ENCODE results near the gene TNFRSF18.

TNFRSF18 gene

GRCh38 chr1:1203561-1204424 lies 2.6 kb downstream of the TNFRSF18 start:
- Histone ChIP-seq H3K4me3 (ENCODE audit: low read length, poor library complexity, severe bottlenecking) (no peak overlapping the region), H3K27me3 (ENCODE audit: insufficient read depth, low read length, poor library complexity, severe bottlenecking) (no peaks in the 10 kb centered on the region), H2AFZ (ENCODE audit: low read length) (no peak overlapping the region), H3K4me1 (ENCODE audit: insufficient read depth, low read length, poor library complexity, severe bottlenecking) (peaks cover 31% of the 10 kb centered on the region), H3K79me2 (ENCODE audit: insufficient read depth, low read length) (no peaks in the 10 kb centered on the region), H4K20me1 (ENCODE audit: insufficient read depth, low read length, poor library complexity, severe bottlenecking) (no peaks in the 10 kb centered on the region), H3K9ac (ENCODE audit: low read depth, low read length, poor library complexity, severe bottlenecking) (no peak overlapping the region), H3K9me2 (replicated peaks; ENCODE audit: low read depth, low read length) (no peaks in the 10 kb centered on the region), H3F3A (ENCODE audit: low read depth) (no peaks in the 10 kb centered on the region), H3K9me3 (ENCODE audit: insufficient read depth, low read depth, low read length) (no peaks in the 10 kb centered on the region), H3K36me3 (ENCODE audit: insufficient read depth, low read length) (no peaks in the 10 kb centered on the region), H3K4me2 (ENCODE audit: low read depth, low read length, poor library complexity, severe bottlenecking) (no peak overlapping the region)
- TF ChIP-seq, protein P1, sequence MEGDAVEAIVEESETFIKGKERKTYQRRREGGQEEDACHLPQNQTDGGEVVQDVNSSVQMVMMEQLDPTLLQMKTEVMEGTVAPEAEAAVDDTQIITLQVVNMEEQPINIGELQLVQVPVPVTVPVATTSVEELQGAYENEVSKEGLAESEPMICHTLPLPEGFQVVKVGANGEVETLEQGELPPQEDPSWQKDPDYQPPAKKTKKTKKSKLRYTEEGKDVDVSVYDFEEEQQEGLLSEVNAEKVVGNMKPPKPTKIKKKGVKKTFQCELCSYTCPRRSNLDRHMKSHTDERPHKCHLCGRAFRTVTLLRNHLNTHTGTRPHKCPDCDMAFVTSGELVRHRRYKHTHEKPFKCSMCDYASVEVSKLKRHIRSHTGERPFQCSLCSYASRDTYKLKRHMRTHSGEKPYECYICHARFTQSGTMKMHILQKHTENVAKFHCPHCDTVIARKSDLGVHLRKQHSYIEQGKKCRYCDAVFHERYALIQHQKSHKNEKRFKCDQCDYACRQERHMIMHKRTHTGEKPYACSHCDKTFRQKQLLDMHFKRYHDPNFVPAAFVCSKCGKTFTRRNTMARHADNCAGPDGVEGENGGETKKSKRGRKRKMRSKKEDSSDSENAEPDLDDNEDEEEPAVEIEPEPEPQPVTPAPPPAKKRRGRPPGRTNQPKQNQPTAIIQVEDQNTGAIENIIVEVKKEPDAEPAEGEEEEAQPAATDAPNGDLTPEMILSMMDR (conservative IDR thresholded peaks at IDR 0.05; ENCODE audit: low read length) = no peak
- no peak for TF ChIP-seq EZH2phosphoT487 (IDR thresholded peaks at IDR 0.05; ENCODE audit: borderline replicate concordance)

- Histone ChIP-seq H2AFZ (ENCODE audit: low read length) (no peak overlapping the region), H3K27me3 (ENCODE audit: insufficient read depth, low read length, poor library complexity, severe bottlenecking) (no peaks in the 10 kb centered on the region), H3K9ac (ENCODE audit: low read depth, low read length, poor library complexity, severe bottlenecking) (no peak overlapping the region), H3K36me3 (ENCODE audit: insufficient read depth, low read length) (no peaks in the 10 kb centered on the region), H3K9me3 (ENCODE audit: insufficient read depth, low read depth, low read length) (no peaks in the 10 kb centered on the region), H3F3A (ENCODE audit: low read depth) (no peaks in the 10 kb centered on the region), H3K4me1 (ENCODE audit: insufficient read depth, low read length, poor library complexity, severe bottlenecking) (peaks cover 26% of the 10 kb centered on the region), H3K9me2 (replicated peaks; ENCODE audit: low read depth, low read length) (no peaks in the 10 kb centered on the region), H3K4me2 (ENCODE audit: low read depth, low read length, poor library complexity, severe bottlenecking) (no peak overlapping the region), H3K79me2 (ENCODE audit: insufficient read depth, low read length) (no peaks in the 10 kb centered on the region), H4K20me1 (ENCODE audit: insufficient read depth, low read length, poor library complexity, severe bottlenecking) (no peaks in the 10 kb centered on the region), H3K4me3 (ENCODE audit: low read length, poor library complexity, severe bottlenecking) (no peak overlapping the region)
- TF ChIP-seq, protein P1 (conservative IDR thresholded peaks at IDR 0.05; ENCODE audit: low read length) = no peak
- no peak for TF ChIP-seq EZH2phosphoT487 (IDR thresholded peaks at IDR 0.05; ENCODE audit: borderline replicate concordance)
Measured at GRCh38 chr1:1202831-1203560, 3.4 kb downstream of the TNFRSF18 start.

DNA sequence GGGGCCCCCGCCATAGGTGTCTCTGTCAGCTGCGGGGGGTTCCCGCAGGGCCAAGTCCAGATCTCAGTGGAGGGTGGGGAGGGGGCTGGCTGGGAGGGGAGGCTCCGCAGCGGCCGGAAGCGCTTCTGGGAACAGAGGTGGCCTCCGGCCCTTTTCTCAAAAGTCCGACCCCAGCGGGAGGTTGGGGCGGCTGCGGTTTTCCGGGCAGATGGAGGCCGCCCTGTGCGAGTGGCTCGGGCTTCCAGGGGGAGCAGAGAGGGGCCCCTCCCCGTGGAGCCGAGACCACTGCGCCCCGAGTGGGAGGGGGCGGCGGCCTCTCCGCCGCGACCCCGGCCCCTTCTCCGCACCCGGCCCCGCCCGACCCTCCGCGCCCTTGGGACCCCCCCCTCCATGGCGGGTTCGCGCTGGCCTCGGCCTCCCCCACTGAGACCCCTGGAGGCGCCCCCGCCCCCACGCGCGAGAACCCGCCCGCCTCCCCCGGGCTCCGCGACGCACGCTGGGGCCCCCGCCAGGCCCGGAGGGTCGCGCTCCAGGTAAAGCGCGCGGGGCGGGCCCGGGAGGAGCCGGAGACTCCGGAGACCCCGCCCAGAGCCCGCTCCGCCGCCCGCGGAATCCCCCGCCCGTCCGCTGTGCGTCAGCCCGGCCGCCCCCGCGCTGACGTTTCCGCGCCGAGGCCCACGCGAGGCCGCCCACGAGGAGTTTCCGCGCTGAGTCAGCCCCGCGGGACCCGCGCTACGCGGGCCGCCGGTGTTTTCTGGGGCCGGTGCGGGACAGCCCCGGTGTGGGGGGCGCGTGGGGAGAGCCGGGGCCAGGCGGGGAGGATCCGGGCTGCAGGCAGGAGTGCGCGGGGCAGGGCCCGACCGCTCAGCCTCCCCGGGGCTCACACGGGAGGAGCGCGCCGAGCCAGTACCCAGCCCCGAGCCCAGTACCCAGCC lies 5.2 kb downstream of the TNFRSF18 start:
- no peak overlapping the region for H3K9ac ChIP-seq (ENCODE audit: low read depth, low read length, poor library complexity, severe bottlenecking)
- H3K4me3 ChIP-seq (ENCODE audit: low read length, poor library complexity, severe bottlenecking) = no peak overlapping the region
- no peaks in the 10 kb centered on the region for H4K20me1 ChIP-seq (ENCODE audit: insufficient read depth, low read length, poor library complexity, severe bottlenecking)
- no peaks in the 10 kb centered on the region for H3K36me3 ChIP-seq (ENCODE audit: insufficient read depth, low read length)
- H3K9me3 ChIP-seq (ENCODE audit: insufficient read depth, low read depth, low read length) = no peaks in the 10 kb centered on the region
- TF ChIP-seq, protein P1 (conservative IDR thresholded peaks at IDR 0.05; ENCODE audit: low read length) = no peak
- TF ChIP-seq EZH2phosphoT487 (IDR thresholded peaks at IDR 0.05; ENCODE audit: borderline replicate concordance) = no peak
- H3K27me3 ChIP-seq (ENCODE audit: insufficient read depth, low read length, poor library complexity, severe bottlenecking) = no peaks in the 10 kb centered on the region
- H2AFZ ChIP-seq (ENCODE audit: low read length) = no peak overlapping the region
- no peaks in the 10 kb centered on the region for H3K79me2 ChIP-seq (ENCODE audit: insufficient read depth, low read length)
- H3K4me2 ChIP-seq (ENCODE audit: low read depth, low read length, poor library complexity, severe bottlenecking) = no peak overlapping the region
- H3F3A ChIP-seq (ENCODE audit: low read depth) = no peaks in the 10 kb centered on the region
- peaks cover 9% of the 10 kb centered on the region for H3K4me1 ChIP-seq (ENCODE audit: insufficient read depth, low read length, poor library complexity, severe bottlenecking)
- H3K9me2 ChIP-seq (replicated peaks; ENCODE audit: low read depth, low read length) = no peaks in the 10 kb centered on the region
